GM06990 (cell line): ENCODE measurements around the gene ILDR2.

Source experiments
- DNase-seq: peaks from one replicate; pipeline ENCODE4 v3.0.0-alpha.2; 2011; ENCODE audit not compliant: insufficient read length; ENCODE audit errors: extremely low read depth
- H3K27me3 ChIP-seq: replicated peaks from 2 replicates; pipeline ENCODE4 v1.6.0; 2011; ENCODE audit warnings: low read length; ENCODE audit not compliant: control insufficient read depth, insufficient read depth
- H3K36me3 ChIP-seq: 2 replicates; pipeline ENCODE4 v1.5.1; 2011; ENCODE audit warnings: low read length; ENCODE audit not compliant: control insufficient read depth, insufficient read depth
- H3K4me3 ChIP-seq: replicated peaks from 2 replicates; pipeline ENCODE4 v1.5.1; 2011; ENCODE audit warnings: low read depth, mild to moderate bottlenecking, control low read depth, low read length
- CTCF ChIP-seq: IDR thresholded peaks from 2 replicates; pipeline ENCODE4 v1.5.1; 2011; ENCODE audit warnings: low read length, control low read depth, mild to moderate bottlenecking, inconsistent platforms; ENCODE audit not compliant: insufficient read depth, poor library complexity, severe bottlenecking

Gene ILDR2

GRCh38 chr1:166910396-166910994, 64.8 kb downstream of the ILDR2 start:
- Histone ChIP-seq H3K27me3 (no peaks in the 10 kb centered on the region), H3K36me3 (no peaks in the 10 kb centered on the region), H3K4me3 (no peak overlapping the region)
- peak; percentile 49 for DNase-seq
- TF ChIP-seq CTCF, result peak; percentile 76

GRCh38 chr1:166908942-166909341, 66.4 kb downstream of the ILDR2 start:
- TF ChIP-seq CTCF, result no peak
- DNase-seq, result no peak
- H3K36me3 ChIP-seq, result no peaks in the 10 kb centered on the region
- H3K4me3 ChIP-seq, result no peak overlapping the region
- no peaks in the 10 kb centered on the region for H3K27me3 ChIP-seq

GRCh38 chr1:166907763-166908162, 67.6 kb downstream of the ILDR2 start:
- H3K36me3 ChIP-seq, result no peaks in the 10 kb centered on the region
- H3K27me3 ChIP-seq, result no peaks in the 10 kb centered on the region
- no peak for TF ChIP-seq CTCF
- H3K4me3 ChIP-seq, result no peak overlapping the region
- DNase-seq, result no peak

- Histone ChIP-seq H3K36me3 (no peaks in the 10 kb centered on the region), H3K4me3 (no peak overlapping the region), H3K27me3 (no peaks in the 10 kb centered on the region)
- DNase-seq, result no peak
- no peak for TF ChIP-seq CTCF
Observed at GRCh38 chr1:166907051-166907450, 68.3 kb downstream of the ILDR2 start.

GRCh38 chr1:166906647-166907046, 68.7 kb downstream of the ILDR2 start:
- Histone ChIP-seq H3K4me3 (no peak overlapping the region), H3K36me3 (no peaks in the 10 kb centered on the region), H3K27me3 (no peaks in the 10 kb centered on the region)
- no peak for TF ChIP-seq CTCF
- DNase-seq, result no peak

GRCh38 chr1:166905900-166906299, 69.4 kb downstream of the ILDR2 start:
- DNase-seq, result no peak
- Histone ChIP-seq H3K4me3 (no peak overlapping the region), H3K27me3 (no peaks in the 10 kb centered on the region), H3K36me3 (no peaks in the 10 kb centered on the region)
- no peak for TF ChIP-seq CTCF
